ENCODE results near the gene MSI2.

DNA sequence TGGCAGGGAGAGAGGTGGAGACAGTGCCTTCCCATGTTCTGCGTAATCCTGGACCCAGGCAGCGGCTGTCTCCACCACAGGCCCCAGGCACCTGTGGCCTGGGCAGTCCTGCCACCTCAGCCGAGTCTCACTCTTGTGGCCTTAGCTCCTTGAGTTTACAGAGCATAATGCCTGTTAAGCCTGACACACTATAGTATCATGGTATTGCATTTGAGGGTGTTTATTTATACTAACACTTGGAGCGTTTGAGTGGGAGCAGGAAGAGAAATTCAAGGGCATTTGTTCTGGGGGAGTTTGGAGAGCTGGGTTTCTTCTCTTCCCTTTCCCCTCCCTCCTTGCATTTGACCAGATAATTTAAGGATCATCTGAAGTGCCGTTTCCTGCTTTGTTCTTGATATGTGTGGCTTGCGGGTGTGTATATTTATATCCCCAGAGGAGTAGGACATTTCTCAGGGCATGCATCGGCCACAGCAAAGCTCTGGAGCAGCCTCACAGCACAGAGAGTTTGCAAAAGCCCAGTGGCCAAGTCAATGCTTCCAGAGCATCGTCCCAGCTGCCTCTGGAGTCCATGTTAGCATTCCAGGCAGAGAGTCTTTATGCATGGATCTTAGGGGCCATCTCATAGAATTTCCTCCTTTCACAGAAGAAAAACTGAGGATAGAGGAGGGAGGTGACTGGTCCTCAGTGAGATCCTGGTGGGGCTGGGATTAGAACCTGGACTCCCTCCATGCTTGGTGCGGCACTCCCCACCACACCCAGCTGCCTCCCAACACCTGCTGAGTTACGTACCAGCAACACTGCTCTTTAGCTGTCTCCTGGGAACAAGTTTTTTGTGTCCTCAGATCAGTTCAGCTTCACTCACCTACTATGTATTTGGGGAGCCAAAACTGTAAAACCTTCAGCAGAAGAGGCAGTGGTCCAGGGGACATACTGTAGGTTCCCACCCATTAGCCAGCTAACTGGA lies 266.0 kb downstream of the MSI2 start:
- TF ChIP-seq, protein P1, sequence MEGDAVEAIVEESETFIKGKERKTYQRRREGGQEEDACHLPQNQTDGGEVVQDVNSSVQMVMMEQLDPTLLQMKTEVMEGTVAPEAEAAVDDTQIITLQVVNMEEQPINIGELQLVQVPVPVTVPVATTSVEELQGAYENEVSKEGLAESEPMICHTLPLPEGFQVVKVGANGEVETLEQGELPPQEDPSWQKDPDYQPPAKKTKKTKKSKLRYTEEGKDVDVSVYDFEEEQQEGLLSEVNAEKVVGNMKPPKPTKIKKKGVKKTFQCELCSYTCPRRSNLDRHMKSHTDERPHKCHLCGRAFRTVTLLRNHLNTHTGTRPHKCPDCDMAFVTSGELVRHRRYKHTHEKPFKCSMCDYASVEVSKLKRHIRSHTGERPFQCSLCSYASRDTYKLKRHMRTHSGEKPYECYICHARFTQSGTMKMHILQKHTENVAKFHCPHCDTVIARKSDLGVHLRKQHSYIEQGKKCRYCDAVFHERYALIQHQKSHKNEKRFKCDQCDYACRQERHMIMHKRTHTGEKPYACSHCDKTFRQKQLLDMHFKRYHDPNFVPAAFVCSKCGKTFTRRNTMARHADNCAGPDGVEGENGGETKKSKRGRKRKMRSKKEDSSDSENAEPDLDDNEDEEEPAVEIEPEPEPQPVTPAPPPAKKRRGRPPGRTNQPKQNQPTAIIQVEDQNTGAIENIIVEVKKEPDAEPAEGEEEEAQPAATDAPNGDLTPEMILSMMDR (IDR thresholded peaks at IDR 0.05; ENCODE audit: low read depth, low read length, poor library complexity, severe bottlenecking), result no peak
- no peak for TF ChIP-seq EZH2phosphoT487 (IDR thresholded peaks at IDR 0.05; ENCODE audit: borderline replicate concordance, low read length)

Measured in DOHH2 (cell line).